Vagina (tissue), 2 donors: ENCODE results near the gene ADORA2A. TPM values are rescaled to one million over a fixed set of nuclear protein-coding genes. Genes with fewer than 3 reads are reported as not detected.

ENCODE experiments used
- DNase-seq, 2 donors: peaks; one replicate each; pipeline ENCODE4 v3.0.0-alpha.2; 2017; ENCODE audit errors: extremely low spot score in 2 of 2
- H3K27ac ChIP-seq: fragments of 200-600 bp; sonication (generic); one replicate; pipeline ENCODE4 v1.5.1; 2019
- H3K27me3 ChIP-seq: fragments of 200-600 bp; sonication (generic); one replicate; pipeline ENCODE4 v1.5.1; 2019
- H3K36me3 ChIP-seq, 2 donors: fragments of 200-600 bp; sonication (generic); one replicate each; pipeline ENCODE4 v1.5.1; 2017 to 2019
- H3K4me1 ChIP-seq: fragments of 200-600 bp; sonication (generic); one replicate; pipeline ENCODE4 v1.5.1; 2019
- H3K4me3 ChIP-seq, 2 donors: fragments of 200-600 bp; sonication (generic); 1 replicate in 1 of 2; 2 replicates in 1 of 2; pipeline ENCODE4 v1.5.1; 2016 to 2019
- H3K9me3 ChIP-seq: fragments of 200-600 bp; sonication (generic); one replicate; pipeline ENCODE4 v1.5.1; 2019
- POLR2A ChIP-seq, 2 donors: fragments of 450-650 bp; IDR thresholded peaks; one replicate each; pipeline ENCODE4 v1.6.1; 2017; ENCODE audit warnings: antibody characterized with exemption in 2 of 2, mild to moderate bottlenecking in 2 of 2, moderate library complexity in 2 of 2
- POLR2AphosphoS5 ChIP-seq, 2 donors: sonication (generic); formaldehyde crosslinking; IDR thresholded peaks; one replicate each; pipeline ENCODE4 v1.9.0; 2017; ENCODE audit warnings: antibody characterized with exemption in 2 of 2, mild to moderate bottlenecking in 2 of 2, low read depth in 1 of 2; ENCODE audit not compliant: insufficient read depth in 1 of 2
- intact Hi-C: fragments of 100-400 bp; cut with DNase I; formaldehyde crosslinking; loops from one replicate; pipeline ENCODE4 v1.15.1; 2023
- total RNA-seq: library from RNA; depleted of rRNA; stranded (reverse); fragments of >200 nt; gene quantifications from one replicate; pipeline ENCODE4 v1.2.3, GENCODE V29; 2016
- TF ChIP-seq, protein P1 (sequence below), 3 experiments: fragments of 450-650 bp in 2 of 3; fragments of 200-600 bp in 1 of 3; sonication (generic) in 1 of 3; IDR thresholded peaks; one replicate each; pipeline ENCODE4 v1.5.1; 2017 to 2019; ENCODE audit warnings: antibody characterized with exemption in 3 of 3, mild to moderate bottlenecking in 2 of 3, moderate library complexity in 2 of 3

Gene ADORA2A
- total RNA-seq, 1 donor from 2014 or later: 5.2 TPM

DNA sequence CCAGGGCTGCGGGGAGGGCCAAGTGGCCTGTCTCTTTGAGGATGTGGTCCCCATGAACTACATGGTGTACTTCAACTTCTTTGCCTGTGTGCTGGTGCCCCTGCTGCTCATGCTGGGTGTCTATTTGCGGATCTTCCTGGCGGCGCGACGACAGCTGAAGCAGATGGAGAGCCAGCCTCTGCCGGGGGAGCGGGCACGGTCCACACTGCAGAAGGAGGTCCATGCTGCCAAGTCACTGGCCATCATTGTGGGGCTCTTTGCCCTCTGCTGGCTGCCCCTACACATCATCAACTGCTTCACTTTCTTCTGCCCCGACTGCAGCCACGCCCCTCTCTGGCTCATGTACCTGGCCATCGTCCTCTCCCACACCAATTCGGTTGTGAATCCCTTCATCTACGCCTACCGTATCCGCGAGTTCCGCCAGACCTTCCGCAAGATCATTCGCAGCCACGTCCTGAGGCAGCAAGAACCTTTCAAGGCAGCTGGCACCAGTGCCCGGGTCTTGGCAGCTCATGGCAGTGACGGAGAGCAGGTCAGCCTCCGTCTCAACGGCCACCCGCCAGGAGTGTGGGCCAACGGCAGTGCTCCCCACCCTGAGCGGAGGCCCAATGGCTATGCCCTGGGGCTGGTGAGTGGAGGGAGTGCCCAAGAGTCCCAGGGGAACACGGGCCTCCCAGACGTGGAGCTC lies 13.5 kb downstream of the ADORA2A start:
- Histone ChIP-seq H3K27ac (no peak overlapping the region), H3K4me1 (no peaks in the 10 kb centered on the region), H3K9me3 (no peaks in the 10 kb centered on the region), H3K27me3 (no peaks in the 10 kb centered on the region), H3K4me3 (no peak overlapping the region), H3K36me3 (no peaks in the 10 kb centered on the region)
- TF ChIP-seq, protein P1, sequence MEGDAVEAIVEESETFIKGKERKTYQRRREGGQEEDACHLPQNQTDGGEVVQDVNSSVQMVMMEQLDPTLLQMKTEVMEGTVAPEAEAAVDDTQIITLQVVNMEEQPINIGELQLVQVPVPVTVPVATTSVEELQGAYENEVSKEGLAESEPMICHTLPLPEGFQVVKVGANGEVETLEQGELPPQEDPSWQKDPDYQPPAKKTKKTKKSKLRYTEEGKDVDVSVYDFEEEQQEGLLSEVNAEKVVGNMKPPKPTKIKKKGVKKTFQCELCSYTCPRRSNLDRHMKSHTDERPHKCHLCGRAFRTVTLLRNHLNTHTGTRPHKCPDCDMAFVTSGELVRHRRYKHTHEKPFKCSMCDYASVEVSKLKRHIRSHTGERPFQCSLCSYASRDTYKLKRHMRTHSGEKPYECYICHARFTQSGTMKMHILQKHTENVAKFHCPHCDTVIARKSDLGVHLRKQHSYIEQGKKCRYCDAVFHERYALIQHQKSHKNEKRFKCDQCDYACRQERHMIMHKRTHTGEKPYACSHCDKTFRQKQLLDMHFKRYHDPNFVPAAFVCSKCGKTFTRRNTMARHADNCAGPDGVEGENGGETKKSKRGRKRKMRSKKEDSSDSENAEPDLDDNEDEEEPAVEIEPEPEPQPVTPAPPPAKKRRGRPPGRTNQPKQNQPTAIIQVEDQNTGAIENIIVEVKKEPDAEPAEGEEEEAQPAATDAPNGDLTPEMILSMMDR (IDR thresholded peaks at IDR 0.05): no peak
- TF ChIP-seq POLR2A (IDR thresholded peaks at IDR 0.05) (no peak), POLR2AphosphoS5 (IDR thresholded peaks at IDR 0.05; ENCODE audit: insufficient read depth in 1 of 2, low read depth in 1 of 2) (no peak)
- intact Hi-C loops: no loop called here
- no peak for DNase-seq

DNA sequence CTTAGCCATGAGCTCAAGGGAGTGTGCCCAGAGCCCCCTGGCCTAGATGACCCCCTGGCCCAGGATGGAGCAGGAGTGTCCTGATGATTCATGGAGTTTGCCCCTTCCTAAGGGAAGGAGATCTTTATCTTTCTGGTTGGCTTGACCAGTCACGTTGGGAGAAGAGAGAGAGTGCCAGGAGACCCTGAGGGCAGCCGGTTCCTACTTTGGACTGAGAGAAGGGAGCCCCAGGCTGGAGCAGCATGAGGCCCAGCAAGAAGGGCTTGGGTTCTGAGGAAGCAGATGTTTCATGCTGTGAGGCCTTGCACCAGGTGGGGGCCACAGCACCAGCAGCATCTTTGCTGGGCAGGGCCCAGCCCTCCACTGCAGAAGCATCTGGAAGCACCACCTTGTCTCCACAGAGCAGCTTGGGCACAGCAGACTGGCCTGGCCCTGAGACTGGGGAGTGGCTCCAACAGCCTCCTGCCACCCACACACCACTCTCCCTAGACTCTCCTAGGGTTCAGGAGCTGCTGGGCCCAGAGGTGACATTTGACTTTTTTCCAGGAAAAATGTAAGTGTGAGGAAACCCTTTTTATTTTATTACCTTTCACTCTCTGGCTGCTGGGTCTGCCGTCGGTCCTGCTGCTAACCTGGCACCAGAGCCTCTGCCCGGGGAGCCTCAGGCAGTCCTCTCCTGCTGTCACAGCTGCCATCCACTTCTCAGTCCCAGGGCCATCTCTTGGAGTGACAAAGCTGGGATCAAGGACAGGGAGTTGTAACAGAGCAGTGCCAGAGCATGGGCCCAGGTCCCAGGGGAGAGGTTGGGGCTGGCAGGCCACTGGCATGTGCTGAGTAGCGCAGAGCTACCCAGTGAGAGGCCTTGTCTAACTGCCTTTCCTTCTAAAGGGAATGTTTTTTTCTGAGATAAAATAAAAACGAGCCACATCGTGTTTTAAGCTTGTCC lies 14.3 kb downstream of the ADORA2A start:
- Histone ChIP-seq H3K27me3 (no peaks in the 10 kb centered on the region), H3K27ac (no peak overlapping the region), H3K4me3 (no peak overlapping the region), H3K36me3 (no peaks in the 10 kb centered on the region), H3K4me1 (no peaks in the 10 kb centered on the region), H3K9me3 (no peaks in the 10 kb centered on the region)
- DNase-seq: no peak
- no peak for TF ChIP-seq POLR2AphosphoS5 (IDR thresholded peaks at IDR 0.05; ENCODE audit: insufficient read depth in 1 of 2, low read depth in 1 of 2)
- TF ChIP-seq, protein P1 (IDR thresholded peaks at IDR 0.05): no peak
- TF ChIP-seq POLR2A (IDR thresholded peaks at IDR 0.05): no peak
- intact Hi-C loops: no loop called here

DNA sequence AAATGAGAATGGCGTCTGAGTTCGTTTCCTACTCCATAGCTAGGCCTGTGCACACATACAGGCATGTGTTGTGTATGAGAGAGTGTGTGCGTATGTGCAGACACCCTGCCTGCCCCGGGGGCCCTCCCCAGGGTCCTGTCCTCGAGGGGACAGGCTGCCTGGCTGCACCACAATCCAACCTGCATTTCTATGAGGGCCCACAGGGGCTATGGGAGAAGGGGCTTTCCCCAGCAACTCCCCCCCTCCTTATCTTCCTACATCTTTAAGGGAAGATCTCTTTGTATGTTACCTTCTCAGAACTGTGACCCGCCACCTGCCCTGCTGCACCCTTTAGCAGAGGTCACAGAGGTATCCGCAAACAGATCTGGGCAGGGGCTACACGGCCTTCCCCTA lies 14.9 kb downstream of the ADORA2A start:
- H3K9me3 ChIP-seq: no peaks in the 10 kb centered on the region
- no peak for TF ChIP-seq POLR2A (IDR thresholded peaks at IDR 0.05)
- TF ChIP-seq, protein P1 (IDR thresholded peaks at IDR 0.05): no peak
- no peak for TF ChIP-seq POLR2AphosphoS5 (IDR thresholded peaks at IDR 0.05; ENCODE audit: insufficient read depth in 1 of 2, low read depth in 1 of 2)
- intact Hi-C loops: no loop called here

DNA sequence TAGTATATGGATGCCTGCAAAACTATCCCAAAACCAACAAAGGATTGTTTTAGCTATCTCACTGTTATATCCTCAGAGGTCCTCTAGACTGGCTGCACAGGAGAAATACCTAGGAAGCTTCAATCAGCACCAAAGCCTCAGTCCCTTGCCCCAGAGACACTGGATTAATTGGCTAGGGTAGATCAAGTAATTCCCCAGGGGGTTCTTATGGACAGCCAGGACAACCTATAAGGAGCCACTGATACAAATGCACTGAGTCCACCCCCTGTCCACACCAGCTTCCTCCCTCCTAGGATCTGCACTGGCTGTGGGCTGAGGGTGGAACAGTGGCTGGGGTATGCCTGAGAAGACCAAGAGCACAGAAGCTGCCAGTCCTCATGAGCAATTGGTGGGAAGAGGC lies 16.3 kb downstream of the ADORA2A start:
- DNase-seq: no peak
- intact Hi-C loops: no loop called here

More for the DNA sequence above, 14.9 kb downstream of the ADORA2A start:
- Histone ChIP-seq H3K27me3 (no peaks in the 10 kb centered on the region), H3K4me3 (no peak overlapping the region), H3K36me3 (no peaks in the 10 kb centered on the region), H3K27ac (no peak overlapping the region), H3K4me1 (no peaks in the 10 kb centered on the region)
- DNase-seq: no peak

More for the DNA sequence above, 16.3 kb downstream of the ADORA2A start:
- Histone ChIP-seq H3K4me1 (no peaks in the 10 kb centered on the region), H3K36me3 (no peaks in the 10 kb centered on the region), H3K27me3 (no peaks in the 10 kb centered on the region), H3K9me3 (no peaks in the 10 kb centered on the region), H3K4me3 (no peak overlapping the region), H3K27ac (no peak overlapping the region)
- no peak for TF ChIP-seq POLR2AphosphoS5 (IDR thresholded peaks at IDR 0.05; ENCODE audit: insufficient read depth in 1 of 2, low read depth in 1 of 2)
- TF ChIP-seq, protein P1 (IDR thresholded peaks at IDR 0.05): no peak
